Keratinocyte (primary cell): ENCODE measurements around the gene RAD18. TPM values are rescaled to one million over a fixed set of nuclear protein-coding genes. Genes with fewer than 3 reads are reported as not detected.

Experiments
- DNase-seq: peaks from one replicate; pipeline ENCODE4 v3.0.0-alpha.2; 2011; ENCODE audit warnings: low read depth, missing footprints, low spot score
- FAIRE-seq: peaks from 2 replicates; lab custom pipeline; 2011; peaks lifted over from hg19 to GRCh38; lab: Jason Lieb, UNC
- H2AFZ ChIP-seq: 2 replicates; pipeline ENCODE4 v1.6.0; 2012; ENCODE audit warnings: low read length, control low read depth, inconsistent platforms; ENCODE audit not compliant: control insufficient read depth
- H3K27ac ChIP-seq: 2 replicates; pipeline ENCODE4 v1.5.1; 2011; ENCODE audit warnings: low read length; ENCODE audit not compliant: control insufficient read depth, insufficient read depth
- H3K27me3 ChIP-seq: 3 replicates; pipeline ENCODE4 v1.6.0; 2011; ENCODE audit warnings: low read length; ENCODE audit not compliant: control insufficient read depth, insufficient read depth; ENCODE audit errors: extremely low read depth
- H3K36me3 ChIP-seq, 2 experiments: 2 replicates in 1 of 2; 3 replicates in 1 of 2; pipeline ENCODE4 v1.5.1; 2011; ENCODE audit warnings: low read length in 2 of 2, mild to moderate bottlenecking in 1 of 2; ENCODE audit not compliant: control insufficient read depth in 2 of 2, insufficient read depth in 2 of 2; ENCODE audit errors: extremely low read depth in 1 of 2
- H3K4me1 ChIP-seq: 3 replicates; pipeline ENCODE4 v1.5.1; 2011; ENCODE audit warnings: low read length; ENCODE audit not compliant: control insufficient read depth, insufficient read depth; ENCODE audit errors: extremely low read depth
- H3K4me2 ChIP-seq: 3 replicates; pipeline ENCODE4 v1.6.0; 2011; ENCODE audit warnings: low read depth, low read length; ENCODE audit not compliant: control insufficient read depth, insufficient read depth; ENCODE audit errors: extremely low read depth
- H3K4me3 ChIP-seq, 3 experiments: fragments of 200-600 bp in 1 of 3; sonication (generic) in 1 of 3; 2 replicates in 2 of 3; 3 replicates in 1 of 3; pipeline ENCODE4 v1.5.1; 2011 to 2016; ENCODE audit warnings: low read length in 3 of 3, mild to moderate bottlenecking in 3 of 3, control low read depth in 2 of 3, inconsistent platforms in 1 of 3, low read depth in 1 of 3, mixed read lengths in 1 of 3, mixed run types in 1 of 3, moderate library complexity in 1 of 3; ENCODE audit not compliant: control insufficient read depth in 2 of 3, insufficient read depth in 2 of 3; ENCODE audit errors: extremely low read depth in 1 of 3
- H3K79me2 ChIP-seq: 2 replicates; pipeline ENCODE4 v1.6.0; 2012; ENCODE audit warnings: low read length; ENCODE audit not compliant: control insufficient read depth, insufficient read depth
- H3K9ac ChIP-seq: 3 replicates; pipeline ENCODE4 v1.6.0; 2011; ENCODE audit warnings: low read length; ENCODE audit not compliant: control insufficient read depth, insufficient read depth; ENCODE audit errors: extremely low read depth
- H3K9me1 ChIP-seq: 3 replicates; pipeline ENCODE4 v1.6.0; 2011; ENCODE audit warnings: low read length; ENCODE audit not compliant: control insufficient read depth, insufficient read depth; ENCODE audit errors: extremely low read depth
- H3K9me3 ChIP-seq: 2 replicates; pipeline ENCODE4 v1.5.1; 2012; ENCODE audit warnings: low read depth, low read length; ENCODE audit not compliant: control insufficient read depth
- H4K20me1 ChIP-seq: 3 replicates; pipeline ENCODE4 v1.6.0; 2011; ENCODE audit warnings: low read length; ENCODE audit not compliant: control insufficient read depth, insufficient read depth; ENCODE audit errors: extremely low read depth
- EZH2 ChIP-seq: IDR thresholded peaks from one replicate; pipeline ENCODE4 v1.6.1; 2012; ENCODE audit warnings: inconsistent platforms, mild to moderate bottlenecking, low read length, moderate library complexity
- dilution Hi-C: fragments of 300-500 bp; cut with MboI; formaldehyde crosslinking; loops from one replicate; pipeline ENCODE4 v1.7.0; 2020; ENCODE audit warnings: low sequenced_read_pairs; ENCODE audit not compliant: extremely low pct_ligation_motif_present
- polyA plus RNA-seq, 5 experiments: library from polyadenylated mRNA; depleted of rRNA in 3 of 5; stranded (reverse) in 3 of 5; stranded (forward) in 1 of 5; unstranded in 1 of 5; fragments of >200 nt; gene quantifications; 1 replicate in 1 of 5; 2 replicates in 3 of 5; 3 replicates in 1 of 5; pipeline versions ENCODE4 v1.2.1 to v1.2.3, GENCODE V29; 2011 to 2012; ENCODE audit warnings: missing spikeins in 2 of 5, low read depth in 1 of 5, low replicate concordance in 1 of 5
- TF ChIP-seq, protein P1 (sequence below), 3 experiments: IDR thresholded peaks in 1 of 3; conservative IDR thresholded peaks in 1 of 3; optimal IDR thresholded peaks in 1 of 3; 2 replicates in 2 of 3; 3 replicates in 1 of 3; pipeline versions ENCODE3 to v1.5.1; 2011; ENCODE audit warnings: low read length in 3 of 3, mild to moderate bottlenecking in 3 of 3, moderate library complexity in 2 of 3, control low read depth in 1 of 3, inconsistent platforms in 1 of 3; ENCODE audit not compliant: insufficient read depth in 2 of 3; ENCODE audit errors: extremely low read depth in 1 of 3

Gene RAD18
- polyA plus RNA-seq, 1 donor (not counting 4 experiments of a cell fraction or from before 2014, with no cell fraction given), result 16.0 TPM

DNA sequence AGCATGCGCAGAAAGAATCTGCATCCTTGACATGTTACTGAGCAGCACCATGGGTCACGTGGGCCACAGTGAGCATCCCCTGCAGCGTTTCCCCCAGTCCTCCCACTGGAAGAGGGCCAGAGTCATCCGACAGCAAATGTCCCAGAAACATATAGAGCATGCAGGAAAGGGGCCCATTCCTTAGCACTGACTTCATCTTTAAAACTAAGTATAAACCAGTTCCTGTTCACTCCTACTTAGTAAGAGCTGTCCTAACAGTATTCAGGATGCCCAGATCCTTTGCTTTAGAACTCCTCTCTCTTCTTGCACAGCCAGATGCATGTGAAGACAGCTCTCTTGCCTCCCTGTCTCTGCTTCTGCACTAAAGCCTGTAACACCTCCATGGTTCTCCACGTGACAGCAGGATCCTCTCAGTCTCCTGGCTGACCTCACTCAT lies 114.6 kb downstream of the RAD18 start:
- H3K79me2 ChIP-seq, result no peaks in the 10 kb centered on the region
- peak; percentile 68 for FAIRE-seq
- no peak for DNase-seq
- no peaks in the 10 kb centered on the region for H3K27me3 ChIP-seq
- H3K9me3 ChIP-seq, result no peaks in the 10 kb centered on the region
- H4K20me1 ChIP-seq, result no peaks in the 10 kb centered on the region
- peak overlapping the region; percentile 45 for H2AFZ ChIP-seq
- H3K27ac ChIP-seq, result no peak overlapping the region
- H3K4me3 ChIP-seq, result no peak overlapping the region
- no peaks in the 10 kb centered on the region for H3K36me3 ChIP-seq
- dilution Hi-C loops, result no loop called here
- peaks cover 30% of the 10 kb centered on the region for H3K4me1 ChIP-seq
- no peak overlapping the region for H3K4me2 ChIP-seq
- no peak for TF ChIP-seq EZH2
- TF ChIP-seq, protein P1, sequence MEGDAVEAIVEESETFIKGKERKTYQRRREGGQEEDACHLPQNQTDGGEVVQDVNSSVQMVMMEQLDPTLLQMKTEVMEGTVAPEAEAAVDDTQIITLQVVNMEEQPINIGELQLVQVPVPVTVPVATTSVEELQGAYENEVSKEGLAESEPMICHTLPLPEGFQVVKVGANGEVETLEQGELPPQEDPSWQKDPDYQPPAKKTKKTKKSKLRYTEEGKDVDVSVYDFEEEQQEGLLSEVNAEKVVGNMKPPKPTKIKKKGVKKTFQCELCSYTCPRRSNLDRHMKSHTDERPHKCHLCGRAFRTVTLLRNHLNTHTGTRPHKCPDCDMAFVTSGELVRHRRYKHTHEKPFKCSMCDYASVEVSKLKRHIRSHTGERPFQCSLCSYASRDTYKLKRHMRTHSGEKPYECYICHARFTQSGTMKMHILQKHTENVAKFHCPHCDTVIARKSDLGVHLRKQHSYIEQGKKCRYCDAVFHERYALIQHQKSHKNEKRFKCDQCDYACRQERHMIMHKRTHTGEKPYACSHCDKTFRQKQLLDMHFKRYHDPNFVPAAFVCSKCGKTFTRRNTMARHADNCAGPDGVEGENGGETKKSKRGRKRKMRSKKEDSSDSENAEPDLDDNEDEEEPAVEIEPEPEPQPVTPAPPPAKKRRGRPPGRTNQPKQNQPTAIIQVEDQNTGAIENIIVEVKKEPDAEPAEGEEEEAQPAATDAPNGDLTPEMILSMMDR (optimal IDR thresholded peaks at IDR 0.05 in 1 of 3, IDR thresholded peaks at IDR 0.05 in 1 of 3, conservative IDR thresholded peaks at IDR 0.05 in 1 of 3; ENCODE audit: extremely low read depth in 1 of 3, insufficient read depth in 2 of 3, low read length in 3 of 3), result no peak
- H3K9me1 ChIP-seq, result no peaks in the 10 kb centered on the region
- no peak overlapping the region for H3K9ac ChIP-seq

DNA sequence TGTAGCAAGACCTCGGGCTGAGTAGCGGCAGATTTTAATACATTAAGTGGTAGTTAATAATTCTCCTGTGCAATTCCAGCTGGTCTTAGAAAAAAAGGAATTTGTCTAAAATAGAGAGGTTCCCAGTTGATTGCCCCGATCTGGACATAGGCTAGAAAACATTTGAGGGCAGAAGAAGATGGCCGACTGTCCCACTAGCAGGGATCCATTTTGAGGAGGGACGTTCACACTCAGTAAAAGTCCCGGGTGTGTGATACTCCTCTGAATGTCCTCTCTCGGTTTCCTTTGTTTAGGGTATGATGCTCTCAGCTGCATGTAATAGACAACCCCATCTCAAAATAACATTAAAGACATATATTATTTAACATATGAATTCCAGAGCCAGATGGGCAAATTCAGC lies 116.0 kb downstream of the RAD18 start:
- H3K9ac ChIP-seq, result no peak overlapping the region
- DNase-seq (no peak), FAIRE-seq (no peak)
- no peak overlapping the region for H3K4me2 ChIP-seq
- H3K9me1 ChIP-seq, result no peaks in the 10 kb centered on the region
- H3K4me1 ChIP-seq, result peaks cover 29% of the 10 kb centered on the region
- no peaks in the 10 kb centered on the region for H4K20me1 ChIP-seq
- H2AFZ ChIP-seq, result no peak overlapping the region
- H3K27me3 ChIP-seq, result no peaks in the 10 kb centered on the region
- dilution Hi-C loops, result no loop called here
- H3K36me3 ChIP-seq, result no peaks in the 10 kb centered on the region
- TF ChIP-seq, protein P1 (optimal IDR thresholded peaks at IDR 0.05 in 1 of 3, IDR thresholded peaks at IDR 0.05 in 1 of 3, conservative IDR thresholded peaks at IDR 0.05 in 1 of 3; ENCODE audit: extremely low read depth in 1 of 3, insufficient read depth in 2 of 3, low read length in 3 of 3), result no peak
- TF ChIP-seq EZH2, result no peak
- H3K4me3 ChIP-seq, result no peak overlapping the region
- no peaks in the 10 kb centered on the region for H3K9me3 ChIP-seq
- no peaks in the 10 kb centered on the region for H3K79me2 ChIP-seq
- H3K27ac ChIP-seq, result no peak overlapping the region
